ENCODE data around the gene C6orf132. TPM values are rescaled to one million over a fixed set of nuclear protein-coding genes. Genes with fewer than 3 reads are reported as not detected.

The C6orf132 gene
- total RNA-seq, 5 donors from 2014 or later (not counting 1 experiment from before 2014, with no cell fraction given) = 0.05 to 0.18 (median 0.08) TPM; not detected in 1

DNA sequence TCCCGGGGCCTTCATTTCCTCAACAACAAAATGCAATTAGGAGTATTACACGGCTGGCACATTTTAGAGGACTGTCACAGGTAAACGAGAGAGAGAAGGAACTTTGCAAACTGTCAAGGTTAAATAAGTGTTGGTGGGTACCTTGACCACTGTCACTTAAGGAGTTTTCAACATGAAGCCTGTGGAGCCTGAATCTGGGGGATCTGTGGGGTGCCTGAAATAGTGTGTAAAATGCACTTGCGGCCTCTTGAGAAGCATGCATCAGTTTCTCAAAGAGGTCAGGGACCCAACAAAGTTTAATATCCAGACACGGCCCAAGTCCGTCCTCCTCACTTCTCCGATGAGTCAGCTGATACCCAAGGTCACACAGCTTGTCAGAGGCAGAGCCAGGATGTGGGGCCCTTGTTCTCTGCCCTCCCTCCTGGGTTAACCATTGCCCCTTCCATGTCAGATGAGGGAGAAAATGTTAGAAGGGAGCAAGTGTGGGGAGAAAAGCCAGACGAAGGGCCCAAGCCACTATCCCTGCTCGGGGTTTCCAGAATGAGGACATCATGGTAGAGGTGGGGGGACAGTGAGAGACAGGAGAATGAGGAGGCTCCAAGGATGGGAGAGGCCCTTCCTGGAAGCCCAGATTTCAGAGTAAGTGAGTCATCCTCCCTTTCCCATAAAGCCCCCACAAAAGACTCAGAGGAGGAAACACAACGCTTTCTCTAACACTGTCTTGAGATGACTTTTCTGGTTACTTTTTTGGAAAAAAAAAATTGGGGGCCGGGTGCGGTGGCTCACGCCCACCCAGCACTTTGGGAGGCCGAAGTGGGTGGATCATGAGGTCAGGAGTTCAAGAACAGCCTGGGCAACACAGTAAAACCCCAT, 42.2 kb downstream of the C6orf132 start:
- 63% methylated on average over 4 of the region's 14 CpGs for WGBS (ENCODE audit: insufficient coverage)
- no peaks in the 10 kb centered on the region for H3K9me3 ChIP-seq
- Mint-ChIP-seq H3K36me3 (no peaks in the 10 kb centered on the region), H3K4me3 (no peak overlapping the region), H3K4me1 (peaks cover 0 to 13% (median 10%) of the 10 kb centered on the region in 3 donors), H3K9me3 (no peaks in the 10 kb centered on the region), H3K27me3 (peaks cover 4% of the 10 kb centered on the region in 2 donors), H3K27ac (no peak overlapping the region)
- no peak overlapping the region for H3K27ac ChIP-seq (ENCODE audit: low read length)
- no peaks in the 10 kb centered on the region for H3K36me3 ChIP-seq (ENCODE audit: control insufficient read depth in 2 of 2, extremely low read depth in 1 of 2, insufficient read depth in 1 of 2, low read length in 1 of 2)
- no peak for ATAC-seq (replicated peaks in 1 of 4)
- peaks cover 0 to 15% of the 10 kb centered on the region in 2 experiments for H3K4me1 ChIP-seq (ENCODE audit: control insufficient read depth in 1 of 2, extremely low read depth in 1 of 2, insufficient read depth in 2 of 2, low read length in 2 of 2)
- no peak for DNase-seq
- CTCF ChIA-PET = no interaction called here
- POLR2A ChIA-PET = interaction anchor here in 1 of 2 donors (0.5 to 0.7 kb wide), 2 partner anchors 108 to 953 kb away, joined by 3 read pairs; no protein-coding TSS in a partner anchor
- H3K4me3 ChIP-seq (ENCODE audit: control insufficient read depth in 1 of 2, extremely low read depth in 1 of 2, low read length in 1 of 2) = no peak overlapping the region
- peaks cover 0 to 15% of the 10 kb centered on the region in 2 experiments for H3K27me3 ChIP-seq (replicated peaks in 1 of 2; ENCODE audit: control insufficient read depth in 2 of 2, extremely low read depth in 1 of 2, insufficient read depth in 2 of 2, low read length in 1 of 2)

DNA sequence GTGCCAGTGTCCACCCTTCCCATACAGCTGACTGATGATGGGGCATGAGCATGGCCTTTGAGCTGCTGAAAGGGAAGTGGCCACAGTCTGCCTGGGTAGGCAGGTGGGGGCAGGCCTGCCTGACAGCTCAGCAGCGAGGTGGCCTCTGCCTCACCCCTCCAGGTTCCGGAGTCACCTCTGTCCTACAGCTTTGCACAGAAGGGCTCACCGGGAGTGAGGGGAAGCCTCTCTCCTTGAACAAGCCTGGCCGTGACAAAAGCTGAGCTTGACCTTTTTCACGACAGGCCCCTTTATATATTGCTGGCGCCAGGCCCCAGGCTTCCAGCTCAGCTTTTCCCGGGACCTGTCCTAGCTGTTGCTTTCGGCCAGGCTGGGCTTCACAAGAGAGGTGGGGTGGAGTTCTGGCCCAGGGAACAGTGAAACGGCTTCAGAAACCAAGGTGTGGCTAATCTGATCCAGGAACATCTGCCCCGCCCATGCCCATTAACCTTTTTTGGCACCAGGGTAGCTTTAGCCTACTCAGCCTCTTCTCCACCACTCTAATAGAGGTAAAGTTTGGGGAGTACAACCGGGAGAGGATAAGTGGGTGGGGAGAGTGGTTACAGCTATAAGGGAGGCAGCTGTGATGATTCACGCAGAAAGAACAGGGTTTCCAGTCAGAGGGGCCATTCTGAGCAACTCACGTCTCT, 42.9 kb downstream of the C6orf132 start:
- Mint-ChIP-seq H3K36me3 (no peaks in the 10 kb centered on the region), H3K27ac (no peak overlapping the region), H3K9me3 (no peaks in the 10 kb centered on the region), H3K4me3 (no peak overlapping the region), H3K27me3 (peaks cover 4% of the 10 kb centered on the region in 2 donors), H3K4me1 (peaks cover 0 to 13% (median 10%) of the 10 kb centered on the region in 3 donors)
- no peaks in the 10 kb centered on the region for H3K36me3 ChIP-seq (ENCODE audit: control insufficient read depth in 2 of 2, extremely low read depth in 1 of 2, insufficient read depth in 1 of 2, low read length in 1 of 2)
- peaks cover 0 to 7% of the 10 kb centered on the region in 2 experiments for H3K4me1 ChIP-seq (ENCODE audit: control insufficient read depth in 1 of 2, extremely low read depth in 1 of 2, insufficient read depth in 2 of 2, low read length in 2 of 2)
- H3K27ac ChIP-seq (ENCODE audit: low read length) = no peak overlapping the region
- ATAC-seq (replicated peaks in 1 of 4) (no peak), DNase-seq (no peak)
- H3K27me3 ChIP-seq (replicated peaks in 1 of 2; ENCODE audit: control insufficient read depth in 2 of 2, extremely low read depth in 1 of 2, insufficient read depth in 2 of 2, low read length in 1 of 2) = peaks cover 0 to 8% of the 10 kb centered on the region in 2 experiments
- no peaks in the 10 kb centered on the region for H3K9me3 ChIP-seq
- POLR2A ChIA-PET = interaction anchor here in 1 of 2 donors (0.5 kb wide), 1 partner anchor 109 kb away, joined by 3 read pairs; no protein-coding TSS in a partner anchor
- CTCF ChIA-PET = no interaction called here
- H3K4me3 ChIP-seq (ENCODE audit: control insufficient read depth in 1 of 2, extremely low read depth in 1 of 2, low read length in 1 of 2) = no peak overlapping the region
- 77% methylated on average over 9 of the region's 13 CpGs for WGBS (ENCODE audit: insufficient coverage)

DNA sequence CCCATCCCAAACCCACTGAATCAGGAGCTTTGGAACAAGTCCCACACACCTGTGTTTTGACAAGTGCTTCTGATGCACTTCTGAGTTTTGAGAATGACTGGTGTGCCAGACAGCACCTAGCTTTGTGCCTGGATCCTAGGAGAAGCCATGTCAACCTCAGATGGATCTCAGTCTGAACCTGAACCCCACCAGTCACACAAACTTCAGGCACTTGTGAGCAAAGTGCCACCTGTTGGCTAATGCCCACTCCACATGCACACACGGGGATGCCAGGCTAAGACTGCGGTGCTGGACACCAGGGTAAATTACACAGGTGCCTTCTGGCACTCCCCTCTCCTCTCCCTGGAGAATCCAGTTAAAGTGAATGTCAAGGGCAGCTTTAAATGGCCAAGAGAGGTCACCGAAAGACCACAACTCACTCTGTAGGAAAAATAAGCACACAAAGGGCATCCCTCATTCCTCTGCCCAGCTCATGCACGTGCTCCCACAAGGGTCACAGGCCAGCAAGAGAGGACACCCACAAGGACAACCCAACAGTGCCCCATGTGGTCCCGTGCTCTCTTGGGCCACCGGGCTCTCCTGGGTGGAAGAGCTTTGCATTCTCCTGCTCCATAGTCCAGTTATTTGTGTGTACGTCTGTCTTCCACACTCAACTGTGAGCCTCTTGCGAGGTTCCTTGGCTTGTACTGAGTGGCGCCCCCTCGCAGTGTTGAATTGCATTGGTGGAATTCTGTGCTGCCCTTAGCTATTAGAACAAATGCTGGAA, 46.5 kb downstream of the C6orf132 start:
- Mint-ChIP-seq H3K27ac (no peak overlapping the region), H3K27me3 (peaks cover 4% of the 10 kb centered on the region in 2 donors), H3K36me3 (no peaks in the 10 kb centered on the region), H3K4me1 (peaks cover 0 to 6% (median 3%) of the 10 kb centered on the region in 3 donors), H3K4me3 (no peak overlapping the region), H3K9me3 (no peaks in the 10 kb centered on the region)
- no peak for ATAC-seq (replicated peaks in 1 of 4)
- CTCF ChIA-PET = interaction anchor here in 1 of 2 donors (0.6 kb wide), 1 partner anchor 221 kb away, joined by 3 read pairs; no protein-coding TSS in a partner anchor
- H3K27me3 ChIP-seq (replicated peaks in 1 of 2; ENCODE audit: control insufficient read depth in 2 of 2, extremely low read depth in 1 of 2, insufficient read depth in 2 of 2, low read length in 1 of 2) = peaks cover 0 to 4% of the 10 kb centered on the region in 2 experiments
- H3K9me3 ChIP-seq = no peaks in the 10 kb centered on the region
- WGBS (ENCODE audit: insufficient coverage) = 92% methylated on average over 3 of the region's 10 CpGs
- no peaks in the 10 kb centered on the region for H3K36me3 ChIP-seq (ENCODE audit: control insufficient read depth in 2 of 2, extremely low read depth in 1 of 2, insufficient read depth in 1 of 2, low read length in 1 of 2)
- no peaks in the 10 kb centered on the region for H3K4me1 ChIP-seq (ENCODE audit: control insufficient read depth in 1 of 2, extremely low read depth in 1 of 2, insufficient read depth in 2 of 2, low read length in 2 of 2)
- H3K4me3 ChIP-seq (ENCODE audit: control insufficient read depth in 1 of 2, extremely low read depth in 1 of 2, low read length in 1 of 2) = no peak overlapping the region
- no peak for DNase-seq
- no peak overlapping the region for H3K27ac ChIP-seq (ENCODE audit: low read length)
- POLR2A ChIA-PET = interaction anchor here in 1 of 2 donors (0.6 kb wide), 1 partner anchor 1390 kb away, joined by 3 read pairs; no protein-coding TSS in a partner anchor

GRCh38 chr6:42095094-42095493, 47.3 kb downstream of the C6orf132 start:
- POLR2A ChIA-PET = interaction anchor here in 1 of 2 donors (0.6 kb wide), 1 partner anchor 437 kb away, joined by 3 read pairs; no protein-coding TSS in a partner anchor
- H3K4me1 ChIP-seq (ENCODE audit: control insufficient read depth in 1 of 2, extremely low read depth in 1 of 2, insufficient read depth in 2 of 2, low read length in 2 of 2) = no peaks in the 10 kb centered on the region

GRCh38 chr6:42093582-42094329, 48.7 kb downstream of the C6orf132 start:
- Mint-ChIP-seq H3K27ac (no peak overlapping the region), H3K4me1 (no peaks in the 10 kb centered on the region), H3K9me3 (no peaks in the 10 kb centered on the region), H3K36me3 (no peaks in the 10 kb centered on the region), H3K4me3 (no peak overlapping the region), H3K27me3 (peaks cover 4% of the 10 kb centered on the region in 2 donors)
- 86% methylated on average over 7 of the region's 10 CpGs for WGBS (ENCODE audit: insufficient coverage)
- Histone ChIP-seq H3K36me3 (ENCODE audit: control insufficient read depth in 2 of 2, extremely low read depth in 1 of 2, insufficient read depth in 1 of 2, low read length in 1 of 2) (no peaks in the 10 kb centered on the region), H3K4me1 (ENCODE audit: control insufficient read depth in 1 of 2, extremely low read depth in 1 of 2, insufficient read depth in 2 of 2, low read length in 2 of 2) (no peaks in the 10 kb centered on the region), H3K4me3 (ENCODE audit: control insufficient read depth in 1 of 2, extremely low read depth in 1 of 2, low read length in 1 of 2) (no peak overlapping the region), H3K27ac (ENCODE audit: low read length) (no peak overlapping the region), H3K27me3 (replicated peaks in 1 of 2; ENCODE audit: control insufficient read depth in 2 of 2, extremely low read depth in 1 of 2, insufficient read depth in 2 of 2, low read length in 1 of 2) (peaks cover 0 to 4% of the 10 kb centered on the region in 2 experiments), H3K9me3 (no peaks in the 10 kb centered on the region)
- POLR2A ChIA-PET = no interaction called here
- CTCF ChIA-PET = no interaction called here
- ATAC-seq (replicated peaks in 1 of 4) = no peak
- no peak for DNase-seq

More at GRCh38 chr6:42095094-42095493, 47.3 kb downstream of the C6orf132 start:
- WGBS (ENCODE audit: insufficient coverage) = 100% methylated on average over 1 of the region's 1 CpG
- peaks cover 0 to 3% (median 3%) of the 10 kb centered on the region in 3 donors for H3K4me1 Mint-ChIP-seq
- no peak overlapping the region for H3K4me3 ChIP-seq (ENCODE audit: control insufficient read depth in 1 of 2, extremely low read depth in 1 of 2, low read length in 1 of 2)
- H3K9me3 Mint-ChIP-seq = no peaks in the 10 kb centered on the region
- CTCF ChIA-PET = no interaction called here
- H3K27me3 Mint-ChIP-seq = peaks cover 4% of the 10 kb centered on the region in 2 donors
- no peaks in the 10 kb centered on the region for H3K9me3 ChIP-seq
- H3K27me3 ChIP-seq (replicated peaks in 1 of 2; ENCODE audit: control insufficient read depth in 2 of 2, extremely low read depth in 1 of 2, insufficient read depth in 2 of 2, low read length in 1 of 2) = peaks cover 0 to 4% of the 10 kb centered on the region in 2 experiments
- H3K36me3 Mint-ChIP-seq = no peaks in the 10 kb centered on the region
- no peak overlapping the region for H3K27ac Mint-ChIP-seq
- no peak for ATAC-seq (replicated peaks in 1 of 4)
- H3K4me3 Mint-ChIP-seq = no peak overlapping the region
- DNase-seq = no peak
- H3K27ac ChIP-seq (ENCODE audit: low read length) = no peak overlapping the region
- H3K36me3 ChIP-seq (ENCODE audit: control insufficient read depth in 2 of 2, extremely low read depth in 1 of 2, insufficient read depth in 1 of 2, low read length in 1 of 2) = no peaks in the 10 kb centered on the region
